ENCODE results near the gene ELF3. TPM values are rescaled to one million over a fixed set of nuclear protein-coding genes. Genes with fewer than 3 reads are reported as not detected.

Gene ELF3
- total and polyA plus RNA-seq, 2 experiments from 2014 or later: 22.6 to 28.7 TPM

DNA sequence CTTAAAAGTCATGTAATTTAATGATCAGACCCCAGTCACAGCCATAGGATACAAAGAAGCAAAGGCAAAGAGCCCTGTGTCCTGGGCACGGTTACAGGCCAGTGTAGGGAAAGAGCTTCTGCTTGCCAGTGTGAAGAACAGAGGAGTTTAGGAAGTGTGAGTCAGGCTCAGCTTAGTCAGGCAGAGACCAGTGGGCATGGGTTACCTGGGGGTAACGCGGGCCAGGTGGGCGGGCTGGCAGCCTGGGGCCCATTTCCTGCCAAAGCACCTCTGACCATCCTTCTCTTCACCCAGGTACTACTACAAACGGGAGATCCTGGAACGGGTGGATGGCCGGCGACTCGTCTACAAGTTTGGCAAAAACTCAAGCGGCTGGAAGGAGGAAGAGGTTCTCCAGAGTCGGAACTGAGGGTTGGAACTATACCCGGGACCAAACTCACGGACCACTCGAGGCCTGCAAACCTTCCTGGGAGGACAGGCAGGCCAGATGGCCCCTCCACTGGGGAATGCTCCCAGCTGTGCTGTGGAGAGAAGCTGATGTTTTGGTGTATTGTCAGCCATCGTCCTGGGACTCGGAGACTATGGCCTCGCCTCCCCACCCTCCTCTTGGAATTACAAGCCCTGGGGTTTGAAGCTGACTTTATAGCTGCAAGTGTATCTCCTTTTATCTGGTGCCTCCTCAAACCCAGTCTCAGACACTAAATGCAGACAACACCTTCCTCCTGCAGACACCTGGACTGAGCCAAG is 4.7 kb downstream of the ELF3 start:
- Histone ChIP-seq H3K27ac (no peak overlapping the region), H3K9me3 (ENCODE audit: low read depth) (no peaks in the 10 kb centered on the region), H3K4me1 (ENCODE audit: low read depth) (peaks cover 32% of the 10 kb centered on the region), H3K4me3 (no peak overlapping the region), H3K27me3 (no peaks in the 10 kb centered on the region), H3K36me3 (peaks cover 5% of the 10 kb centered on the region)
- TF ChIP-seq, protein P1, sequence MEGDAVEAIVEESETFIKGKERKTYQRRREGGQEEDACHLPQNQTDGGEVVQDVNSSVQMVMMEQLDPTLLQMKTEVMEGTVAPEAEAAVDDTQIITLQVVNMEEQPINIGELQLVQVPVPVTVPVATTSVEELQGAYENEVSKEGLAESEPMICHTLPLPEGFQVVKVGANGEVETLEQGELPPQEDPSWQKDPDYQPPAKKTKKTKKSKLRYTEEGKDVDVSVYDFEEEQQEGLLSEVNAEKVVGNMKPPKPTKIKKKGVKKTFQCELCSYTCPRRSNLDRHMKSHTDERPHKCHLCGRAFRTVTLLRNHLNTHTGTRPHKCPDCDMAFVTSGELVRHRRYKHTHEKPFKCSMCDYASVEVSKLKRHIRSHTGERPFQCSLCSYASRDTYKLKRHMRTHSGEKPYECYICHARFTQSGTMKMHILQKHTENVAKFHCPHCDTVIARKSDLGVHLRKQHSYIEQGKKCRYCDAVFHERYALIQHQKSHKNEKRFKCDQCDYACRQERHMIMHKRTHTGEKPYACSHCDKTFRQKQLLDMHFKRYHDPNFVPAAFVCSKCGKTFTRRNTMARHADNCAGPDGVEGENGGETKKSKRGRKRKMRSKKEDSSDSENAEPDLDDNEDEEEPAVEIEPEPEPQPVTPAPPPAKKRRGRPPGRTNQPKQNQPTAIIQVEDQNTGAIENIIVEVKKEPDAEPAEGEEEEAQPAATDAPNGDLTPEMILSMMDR (IDR thresholded peaks at IDR 0.05; ENCODE audit: low read depth, low read length): no peak
- no peak for DNase-seq (ENCODE audit: low read depth in 1 of 2, low spot score in 1 of 2)

DNA sequence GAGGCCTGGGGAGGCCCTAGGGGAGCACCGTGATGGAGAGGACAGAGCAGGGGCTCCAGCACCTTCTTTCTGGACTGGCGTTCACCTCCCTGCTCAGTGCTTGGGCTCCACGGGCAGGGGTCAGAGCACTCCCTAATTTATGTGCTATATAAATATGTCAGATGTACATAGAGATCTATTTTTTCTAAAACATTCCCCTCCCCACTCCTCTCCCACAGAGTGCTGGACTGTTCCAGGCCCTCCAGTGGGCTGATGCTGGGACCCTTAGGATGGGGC is 5.2 kb downstream of the ELF3 start:
- H3K36me3 ChIP-seq: peaks cover 5% of the 10 kb centered on the region
- no peak for DNase-seq (ENCODE audit: low read depth in 1 of 2, low spot score in 1 of 2)
- H3K4me3 ChIP-seq: no peak overlapping the region
- H3K9me3 ChIP-seq (ENCODE audit: low read depth): no peaks in the 10 kb centered on the region
- H3K4me1 ChIP-seq (ENCODE audit: low read depth): peaks cover 29% of the 10 kb centered on the region
- H3K27ac ChIP-seq: no peak overlapping the region
- H3K27me3 ChIP-seq: no peaks in the 10 kb centered on the region
- TF ChIP-seq, protein P1 (IDR thresholded peaks at IDR 0.05; ENCODE audit: low read depth, low read length): no peak

DNA sequence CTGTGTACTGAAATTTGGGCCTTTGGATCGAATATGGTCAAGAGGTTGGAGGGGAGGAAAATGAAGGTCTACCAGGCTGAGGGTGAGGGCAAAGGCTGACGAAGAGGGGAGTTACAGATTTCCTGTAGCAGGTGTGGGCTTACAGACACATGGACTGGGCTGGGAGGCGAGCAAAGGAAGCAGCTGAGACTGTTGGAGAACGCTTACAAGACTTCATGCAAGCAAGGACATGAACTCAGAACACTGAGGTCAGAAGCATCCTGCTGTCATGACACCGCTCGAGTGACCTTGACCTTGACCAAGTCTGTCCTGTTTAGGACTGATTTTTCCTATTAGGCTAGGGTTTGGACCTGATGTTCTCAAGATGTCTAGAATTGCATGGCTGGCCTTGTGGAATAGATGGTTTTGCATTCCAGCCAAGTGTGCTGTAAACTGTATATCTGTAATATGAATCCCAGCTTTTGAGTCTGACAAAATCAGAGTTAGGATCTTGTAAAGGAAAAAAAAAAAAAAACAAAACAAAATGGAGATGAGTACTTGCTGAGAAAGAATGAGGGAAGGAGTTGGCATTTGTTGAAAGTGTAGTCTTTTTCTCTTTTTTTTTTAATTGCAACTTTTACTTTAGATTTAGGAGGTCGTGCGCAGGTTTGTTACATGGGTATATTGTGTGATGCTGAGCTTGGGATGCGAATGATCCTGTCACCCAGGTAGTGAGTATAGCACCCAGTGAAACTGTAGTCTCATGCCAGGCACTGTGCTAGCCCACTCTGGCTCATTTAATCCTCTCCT is 5.8 kb downstream of the ELF3 start:
- H3K27ac ChIP-seq: no peak overlapping the region
- no peak overlapping the region for H3K4me3 ChIP-seq
- peaks cover 23% of the 10 kb centered on the region for H3K4me1 ChIP-seq (ENCODE audit: low read depth)
- TF ChIP-seq, protein P1 (IDR thresholded peaks at IDR 0.05; ENCODE audit: low read depth, low read length): no peak
- peaks cover 5% of the 10 kb centered on the region for H3K36me3 ChIP-seq
- no peaks in the 10 kb centered on the region for H3K9me3 ChIP-seq (ENCODE audit: low read depth)
- H3K27me3 ChIP-seq: no peaks in the 10 kb centered on the region
- no peak for DNase-seq (ENCODE audit: low read depth in 1 of 2, low spot score in 1 of 2)

DNA sequence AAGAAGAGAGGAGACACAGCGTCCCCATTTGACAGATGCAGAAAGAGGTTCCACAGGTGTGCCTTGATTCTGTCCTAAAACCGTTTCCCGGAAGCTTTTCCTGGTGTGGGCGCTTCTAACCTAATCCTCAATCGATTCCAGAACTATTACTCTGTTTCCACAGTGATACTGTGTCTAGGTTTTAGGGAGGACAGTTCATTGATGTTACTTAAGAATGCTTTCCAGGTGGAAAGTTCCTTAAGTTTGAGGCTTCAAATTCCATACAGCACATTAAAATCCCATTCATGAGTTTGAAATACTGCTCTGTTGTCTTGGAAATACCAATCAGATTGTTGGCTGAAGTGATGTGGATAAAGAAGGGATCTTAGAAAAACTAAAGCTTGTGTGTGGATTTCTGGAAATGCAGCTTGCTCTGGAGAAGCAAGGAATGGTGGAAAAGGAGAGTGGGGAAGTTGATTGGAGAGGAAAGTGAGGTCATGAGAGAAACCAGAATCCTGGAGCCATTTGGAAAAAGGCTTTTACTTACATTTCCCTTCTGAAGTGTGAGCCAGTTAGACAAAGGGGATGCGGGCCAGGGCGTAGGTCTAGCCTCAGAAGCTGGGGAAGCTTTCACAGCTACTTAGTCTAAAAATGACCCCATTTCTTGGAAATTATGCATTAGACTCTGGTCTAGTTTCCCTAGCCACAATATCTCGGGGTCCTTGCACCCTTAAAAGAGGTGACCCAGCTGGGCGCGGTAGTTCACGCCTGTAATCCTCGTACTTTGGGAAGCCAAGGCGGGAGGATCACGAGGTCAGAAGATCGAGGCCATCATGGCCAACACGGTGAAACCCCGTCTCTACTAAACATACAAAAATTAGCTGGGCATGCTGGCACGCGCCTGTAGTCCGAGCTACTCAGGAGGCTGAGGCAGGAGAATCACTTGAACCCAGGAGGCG is 6.7 kb downstream of the ELF3 start:
- no peak for DNase-seq (ENCODE audit: low read depth in 1 of 2, low spot score in 1 of 2)
- peaks cover 5% of the 10 kb centered on the region for H3K36me3 ChIP-seq
- H3K4me3 ChIP-seq: no peak overlapping the region
- H3K9me3 ChIP-seq (ENCODE audit: low read depth): no peaks in the 10 kb centered on the region
- H3K27me3 ChIP-seq: no peaks in the 10 kb centered on the region
- H3K4me1 ChIP-seq (ENCODE audit: low read depth): peaks cover 20% of the 10 kb centered on the region
- TF ChIP-seq, protein P1 (IDR thresholded peaks at IDR 0.05; ENCODE audit: low read depth, low read length): no peak
- H3K27ac ChIP-seq: no peak overlapping the region

DNA sequence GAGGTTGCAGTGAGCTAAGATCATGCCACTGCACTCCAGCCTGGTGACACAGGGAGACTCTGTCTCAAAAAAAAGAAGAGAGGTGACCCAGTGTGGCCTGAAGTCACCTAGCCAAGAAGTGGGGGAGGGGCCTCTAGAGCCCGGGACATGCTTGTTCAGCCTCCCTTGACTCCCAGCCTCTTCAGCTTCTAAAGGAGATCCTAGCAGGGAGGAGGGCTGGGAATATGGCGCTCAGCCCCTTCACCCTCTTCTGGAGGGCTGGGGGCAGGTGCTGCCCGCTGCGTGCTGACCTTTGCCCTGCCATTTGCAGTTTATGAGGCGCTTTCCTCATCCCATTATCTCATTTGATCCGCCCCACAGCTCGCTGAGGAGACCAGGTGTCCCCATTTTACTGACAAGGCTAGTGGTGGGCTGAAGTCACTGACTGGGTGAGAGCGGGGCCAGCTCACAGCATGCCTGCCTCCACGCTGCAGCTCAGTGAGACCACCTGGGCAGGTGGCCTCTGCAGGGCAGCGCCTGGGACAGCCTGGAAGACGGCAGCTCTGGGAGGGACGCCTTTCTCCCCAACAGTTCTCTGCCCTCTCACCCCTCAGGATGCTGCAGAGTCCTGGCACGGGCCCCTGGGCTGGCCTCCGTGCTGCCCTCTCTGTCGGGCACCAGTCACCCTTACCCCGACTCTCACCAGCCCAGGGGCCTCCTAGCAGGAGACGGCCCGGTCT is 7.5 kb downstream of the ELF3 start:
- peaks cover 5% of the 10 kb centered on the region for H3K36me3 ChIP-seq
- peaks cover 20% of the 10 kb centered on the region for H3K4me1 ChIP-seq (ENCODE audit: low read depth)
- DNase-seq (ENCODE audit: low read depth in 1 of 2, low spot score in 1 of 2): no peak
- no peaks in the 10 kb centered on the region for H3K9me3 ChIP-seq (ENCODE audit: low read depth)
- no peak overlapping the region for H3K27ac ChIP-seq
- TF ChIP-seq, protein P1 (IDR thresholded peaks at IDR 0.05; ENCODE audit: low read depth, low read length): no peak
- H3K27me3 ChIP-seq: no peaks in the 10 kb centered on the region
- no peak overlapping the region for H3K4me3 ChIP-seq
